Right lobe of liver (tissue), 4 donors: ENCODE measurements around the gene CIAO3.

Experiments
- POLR2A ChIP-seq: fragments of 450-650 bp; IDR thresholded peaks from one replicate; pipeline ENCODE4 v1.6.1; 2017; ENCODE audit warnings: antibody characterized with exemption, mild to moderate bottlenecking
- TF ChIP-seq, protein P1 (sequence below), 4 donors: fragments of 200-600 bp in 3 of 4; fragments of 450-650 bp in 1 of 4; IDR thresholded peaks; one replicate each; pipeline versions ENCODE4 v1.5.1 to v1.8.0; 2016 to 2022; ENCODE audit warnings: antibody characterized with exemption in 4 of 4, mild to moderate bottlenecking in 2 of 4
- donor health status: DM: no; HTN: no; CAD: no.
- donor health status: DM: no; HTN: no; CAD: no.
- donor health status: DM: no; HTN: yes; CAD: no.

- TF ChIP-seq, protein P1, sequence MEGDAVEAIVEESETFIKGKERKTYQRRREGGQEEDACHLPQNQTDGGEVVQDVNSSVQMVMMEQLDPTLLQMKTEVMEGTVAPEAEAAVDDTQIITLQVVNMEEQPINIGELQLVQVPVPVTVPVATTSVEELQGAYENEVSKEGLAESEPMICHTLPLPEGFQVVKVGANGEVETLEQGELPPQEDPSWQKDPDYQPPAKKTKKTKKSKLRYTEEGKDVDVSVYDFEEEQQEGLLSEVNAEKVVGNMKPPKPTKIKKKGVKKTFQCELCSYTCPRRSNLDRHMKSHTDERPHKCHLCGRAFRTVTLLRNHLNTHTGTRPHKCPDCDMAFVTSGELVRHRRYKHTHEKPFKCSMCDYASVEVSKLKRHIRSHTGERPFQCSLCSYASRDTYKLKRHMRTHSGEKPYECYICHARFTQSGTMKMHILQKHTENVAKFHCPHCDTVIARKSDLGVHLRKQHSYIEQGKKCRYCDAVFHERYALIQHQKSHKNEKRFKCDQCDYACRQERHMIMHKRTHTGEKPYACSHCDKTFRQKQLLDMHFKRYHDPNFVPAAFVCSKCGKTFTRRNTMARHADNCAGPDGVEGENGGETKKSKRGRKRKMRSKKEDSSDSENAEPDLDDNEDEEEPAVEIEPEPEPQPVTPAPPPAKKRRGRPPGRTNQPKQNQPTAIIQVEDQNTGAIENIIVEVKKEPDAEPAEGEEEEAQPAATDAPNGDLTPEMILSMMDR (IDR thresholded peaks at IDR 0.05), result no peak
- TF ChIP-seq POLR2A, result no peak
Observed at GRCh38 chr16:763369-764183, 22.8 kb upstream of the CIAO3 start.
